NCI-H748 treated with DMSO at 0.1 percent for 48 hours (cell line): ENCODE results near the gene SEH1L.
"Not testable (repeated sequence)": the region's sequence is repeated elsewhere in the genome, so short reads cannot be mapped to it uniquely, and the experiment has no call there.

ENCODE experiments used
- DNase-seq: peaks from one replicate; lab custom pipeline; 2025; lab: John Stamatoyannopoulos, UW

Gene SEH1L

DNA sequence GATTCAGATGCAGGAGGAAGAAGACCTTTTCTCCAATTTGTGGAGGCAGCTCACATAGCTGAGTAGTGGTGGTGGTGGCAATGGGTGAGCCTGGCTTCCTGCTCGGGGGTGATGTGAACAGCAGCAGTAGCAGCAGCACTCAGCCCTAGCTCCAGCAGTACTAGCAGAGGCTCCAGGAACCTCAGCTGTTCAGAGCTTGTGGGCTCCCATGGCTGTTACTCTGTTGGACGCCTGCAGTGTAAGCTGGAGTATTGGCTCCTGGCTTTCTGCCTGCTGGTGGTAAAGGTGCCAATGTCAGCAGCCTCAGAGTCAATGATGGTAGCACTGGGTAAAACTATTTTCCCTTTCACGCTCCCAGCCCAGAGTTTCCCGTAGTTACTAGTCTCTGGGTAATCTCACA is 3.1 kb upstream of the SEH1L start:
- DNase-seq: no peak

GRCh38 chr18:12946549-12947284 is 1.1 kb upstream of the SEH1L start:
- DNase-seq: peak; percentile 51

- peak; percentile 78 for DNase-seq
Measured at GRCh38 chr18:12948050-12948804, 416 bp downstream of the SEH1L start.

DNA sequence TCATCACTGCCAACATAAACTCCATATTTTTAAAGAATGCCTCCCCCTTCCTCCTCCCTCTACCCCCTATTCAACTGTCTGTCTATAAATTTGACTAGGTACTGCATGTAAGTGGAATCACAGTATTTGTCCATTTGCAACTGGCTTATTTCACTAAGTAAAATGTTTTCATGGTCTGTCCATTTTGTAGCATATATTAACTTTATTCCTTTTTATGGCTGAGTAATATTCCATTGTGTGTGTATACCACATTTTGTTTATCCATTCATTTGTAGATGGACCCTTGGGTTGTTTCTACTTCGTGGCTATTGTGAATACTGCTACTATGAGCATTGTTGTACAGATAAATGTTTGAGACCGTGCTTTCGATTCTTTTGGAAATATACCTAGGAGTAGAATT is 10.7 kb downstream of the SEH1L start:
- DNase-seq: no peak

GRCh38 chr18:12960395-12960794 is 12.6 kb downstream of the SEH1L start:
- DNase-seq: no peak

GRCh38 chr18:12960853-12961397 is 13.1 kb downstream of the SEH1L start:
- no peak for DNase-seq

DNA sequence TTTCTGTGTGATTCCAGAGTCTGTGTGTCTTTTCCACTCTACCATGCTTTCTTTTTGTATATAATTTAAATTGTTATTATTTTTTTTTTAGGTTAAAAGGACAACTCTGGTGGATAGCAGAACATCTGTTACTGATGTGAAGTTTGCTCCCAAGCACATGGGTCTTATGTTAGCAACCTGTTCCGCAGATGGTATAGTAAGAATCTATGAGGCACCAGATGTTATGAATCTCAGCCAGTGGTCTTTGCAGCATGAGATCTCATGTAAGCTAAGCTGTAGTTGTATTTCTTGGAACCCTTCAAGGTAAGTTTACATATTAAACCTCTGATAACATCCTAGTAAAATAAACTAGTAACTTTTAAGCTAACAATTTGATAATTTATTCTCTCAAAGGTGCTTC is 15.3 kb downstream of the SEH1L start:
- no peak for DNase-seq

DNA sequence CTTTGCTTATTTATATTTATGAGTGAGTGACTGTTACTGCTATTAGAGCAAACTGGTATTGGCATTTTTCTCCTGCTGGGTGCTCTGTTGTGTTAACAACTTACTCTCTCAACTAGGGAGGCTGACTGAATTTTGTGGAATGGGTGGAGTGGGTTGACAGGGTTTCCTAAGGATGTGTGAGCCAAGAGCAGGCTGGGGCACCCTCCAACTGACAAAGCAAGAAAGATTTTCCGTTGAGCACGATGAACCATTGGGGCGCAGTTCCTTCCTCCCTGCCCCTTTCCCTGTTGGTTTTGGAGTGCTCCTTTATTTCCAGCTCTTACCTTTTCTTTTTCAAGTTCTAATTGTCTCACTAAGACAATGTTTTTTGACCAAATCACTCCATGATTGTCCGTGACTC is 20.3 kb downstream of the SEH1L start:
- DNase-seq: no peak

DNA sequence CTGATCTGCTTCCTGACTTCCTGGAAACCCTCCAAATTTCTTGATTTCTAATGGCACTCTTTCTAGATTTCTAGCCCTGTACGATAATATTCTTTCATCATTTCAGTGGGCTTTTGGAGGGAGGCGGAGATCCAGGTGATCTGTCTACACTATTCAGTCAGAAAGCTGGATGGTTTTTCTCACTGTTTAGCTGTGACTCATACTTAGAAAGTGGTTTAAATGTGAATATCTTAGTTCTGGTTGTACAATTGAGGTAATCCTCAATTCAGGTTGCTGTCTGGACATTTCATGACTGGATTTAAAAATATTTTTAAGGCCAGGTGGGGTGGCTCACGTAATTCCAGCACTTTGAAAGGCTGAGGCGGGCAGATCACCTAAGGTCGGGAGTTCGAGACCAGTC is 20.8 kb downstream of the SEH1L start:
- DNase-seq: no peak

DNA sequence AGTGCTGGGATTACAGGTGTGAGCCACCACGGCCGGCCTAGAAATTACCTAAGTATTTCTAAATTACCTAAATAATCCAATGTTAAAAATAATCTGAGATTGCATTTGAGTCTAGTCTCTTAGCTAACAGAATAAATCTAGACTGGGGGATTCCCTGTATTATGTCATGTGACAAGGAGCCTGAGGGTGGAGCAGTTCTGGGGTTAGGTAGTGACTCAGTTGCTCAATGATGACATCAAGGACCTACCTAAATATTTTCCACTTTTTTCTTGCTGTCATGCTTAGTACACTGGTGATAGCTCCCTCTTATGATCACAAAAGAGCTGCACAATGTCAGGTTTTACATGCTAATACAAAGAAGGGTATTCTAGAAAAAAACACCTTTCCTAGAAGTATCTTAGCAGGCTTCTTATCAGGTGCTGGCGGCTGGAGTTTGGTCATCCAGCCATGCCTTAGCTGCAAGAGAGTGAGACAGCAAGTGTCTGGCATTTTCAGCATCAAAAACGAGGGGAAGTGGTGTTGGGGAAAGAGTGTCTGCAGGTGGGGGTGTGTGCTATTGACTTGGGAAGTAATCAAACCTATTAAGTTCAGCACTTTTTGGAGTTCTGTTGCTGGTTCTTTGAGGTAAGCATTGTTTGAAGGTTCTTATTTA is 25.9 kb downstream of the SEH1L start:
- DNase-seq: no peak

GRCh38 chr18:12975488-12975887 is 27.7 kb downstream of the SEH1L start:
- DNase-seq: no peak

DNA sequence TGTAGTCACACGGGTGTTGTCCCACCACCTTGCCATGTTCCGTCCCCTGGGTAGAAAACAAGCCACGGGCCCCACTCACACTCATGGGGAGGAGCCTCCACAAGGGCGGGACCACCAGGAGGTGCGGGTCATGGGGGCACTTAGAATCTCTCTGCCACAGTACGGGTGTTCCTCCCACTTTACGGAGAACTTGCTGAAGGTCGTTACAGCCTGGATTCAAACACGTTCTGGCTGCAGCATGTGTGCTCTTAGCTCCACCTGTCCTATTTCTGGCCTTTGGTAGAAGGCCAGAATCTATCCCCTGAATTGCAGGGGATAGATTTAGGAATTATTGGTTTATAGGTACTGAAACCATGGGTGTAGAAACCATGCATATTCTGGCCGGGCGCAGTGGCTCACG is 28.5 kb downstream of the SEH1L start:
- DNase-seq: no peak

DNA sequence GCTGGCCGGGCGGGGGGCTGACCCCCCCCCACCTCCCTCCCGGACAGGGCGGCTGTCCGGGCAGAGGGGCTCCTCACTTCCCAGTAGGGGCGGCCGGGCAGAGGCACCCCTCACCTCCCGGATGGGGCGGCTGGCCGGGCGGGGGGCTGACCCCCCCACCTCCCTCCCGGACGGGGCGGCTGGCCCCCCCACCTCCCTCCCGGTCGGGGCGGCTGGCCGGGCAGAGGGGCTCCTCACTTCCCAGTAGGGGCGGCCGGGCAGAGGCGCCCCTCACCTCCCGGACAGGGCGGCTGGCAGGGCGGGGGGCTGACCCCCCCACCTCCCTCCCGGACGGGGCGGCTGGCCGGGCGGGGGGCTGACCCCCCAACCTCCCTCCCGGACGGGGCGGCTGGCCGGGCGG is 32.3 kb downstream of the SEH1L start:
- not testable (repeated sequence) for DNase-seq

- DNase-seq: no peak
Measured at GRCh38 chr18:12989397-12990122, 41.7 kb downstream of the SEH1L start.

- no peak for DNase-seq
Measured at GRCh38 chr18:12990123-12990475, 42.3 kb downstream of the SEH1L start.

- no peak for DNase-seq
Measured at GRCh38 chr18:12990641-12990966, 42.8 kb downstream of the SEH1L start.

- peak; percentile 96 for DNase-seq
Measured at GRCh38 chr18:12990967-12991820, 43.4 kb downstream of the SEH1L start, which contains the start of gene CEP192. Gene CEP192 (plus strand): TSS chr18:12991362. CDS start chr18:12999425, 8,063 bp downstream.

DNA sequence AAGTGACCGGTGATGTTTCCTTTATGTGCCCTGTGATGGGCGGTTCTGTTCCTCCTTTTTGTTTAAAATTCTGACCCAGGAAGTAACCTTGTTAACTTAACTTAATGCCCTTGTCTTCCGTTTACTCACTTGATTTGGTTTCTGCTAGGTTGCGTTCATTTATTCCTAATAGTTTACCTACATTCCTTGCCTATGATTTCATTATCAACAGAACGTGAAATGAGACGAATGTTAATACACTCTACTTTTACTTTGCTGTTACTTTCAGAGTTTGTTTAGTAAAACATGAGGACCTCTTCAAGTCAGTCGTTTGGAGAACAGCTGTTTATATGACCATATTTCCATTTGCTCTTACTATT is 44.0 kb downstream of the SEH1L start:
- DNase-seq: no peak

GRCh38 chr18:12993439-12993838 is 45.6 kb downstream of the SEH1L start:
- no peak for DNase-seq

GRCh38 chr18:12995424-12995823 is 47.6 kb downstream of the SEH1L start:
- DNase-seq: no peak

GRCh38 chr18:12995952-12996477 is 48.2 kb downstream of the SEH1L start:
- DNase-seq: no peak
